GM12801 (cell line): ENCODE results near the gene ZNF281.

Experiments
- CTCF ChIP-seq: IDR thresholded peaks from one replicate; pipeline ENCODE4 v1.5.1; 2011; ENCODE audit warnings: control low read depth; ENCODE audit not compliant: insufficient read length; ENCODE audit errors: extremely low read depth

Gene ZNF281

GRCh38 chr1:200448034-200448762, 38.4 kb upstream of the ZNF281 start:
- no peak for TF ChIP-seq CTCF

- no peak for TF ChIP-seq CTCF
These were observed 35.4 kb upstream of the ZNF281 start for GRCh38 chr1:200445213-200445612.

GRCh38 chr1:200444478-200444877, 34.6 kb upstream of the ZNF281 start:
- TF ChIP-seq CTCF, result no peak

- TF ChIP-seq CTCF, result no peak
These were observed 34.0 kb upstream of the ZNF281 start for GRCh38 chr1:200443860-200444259.

GRCh38 chr1:200442537-200443156, 32.8 kb upstream of the ZNF281 start:
- TF ChIP-seq CTCF, result no peak

GRCh38 chr1:200442023-200442422, 32.2 kb upstream of the ZNF281 start:
- no peak for TF ChIP-seq CTCF

GRCh38 chr1:200438911-200439310, 29.1 kb upstream of the ZNF281 start:
- no peak for TF ChIP-seq CTCF
